ENCODE results near the gene TMC4. TPM values are rescaled to one million over a fixed set of nuclear protein-coding genes. Genes with fewer than 3 reads are reported as not detected.

TMC4 gene
- polyA plus RNA-seq, 1 of the 3 experiments (the other 2 are of a cell fraction): 2.8 TPM

DNA sequence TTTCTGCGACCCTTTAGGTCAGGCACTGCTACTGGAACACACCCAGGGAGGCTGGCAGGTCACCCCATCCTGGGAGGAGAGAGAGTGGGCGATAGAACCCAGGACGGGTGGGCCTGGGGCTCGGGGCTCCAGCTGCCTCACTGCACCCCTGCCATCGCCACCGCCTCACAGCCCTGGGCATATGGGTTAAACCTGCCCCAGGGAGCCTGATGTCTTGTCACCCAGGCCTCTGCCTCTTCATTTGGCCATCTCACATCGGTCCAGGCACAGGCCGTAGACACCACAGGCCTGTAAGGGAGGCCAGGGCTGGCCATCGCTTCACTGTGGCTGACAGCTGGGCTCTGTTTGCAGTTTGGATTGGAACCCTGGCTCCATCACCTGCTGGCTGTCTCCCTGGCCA is 47.2 kb downstream of the TMC4 start:
- Histone ChIP-seq H3K9me3 (no peaks in the 10 kb centered on the region), H3K4me3 (ENCODE audit: low read depth in 2 of 2, low read length in 1 of 2) (no peak overlapping the region), H3F3A (replicated peaks; ENCODE audit: insufficient read depth) (no peaks in the 10 kb centered on the region), H3K27me3 (ENCODE audit: insufficient read depth) (no peaks in the 10 kb centered on the region), H3K27ac (ENCODE audit: low read depth in 2 of 2, low read length in 1 of 2) (no peak overlapping the region), H3K9ac (no peak overlapping the region), H4K20me1 (ENCODE audit: insufficient read depth) (no peaks in the 10 kb centered on the region), H3K9me2 (no peaks in the 10 kb centered on the region), H3K4me2 (no peak overlapping the region), H3K79me2 (ENCODE audit: insufficient read depth) (no peaks in the 10 kb centered on the region), H3K36me3 (replicated peaks in 1 of 2; ENCODE audit: control insufficient read depth in 1 of 2, insufficient read depth in 2 of 2, low read length in 1 of 2) (peaks cover 0 to 70% of the 10 kb centered on the region in 2 experiments), H2AFZ (ENCODE audit: low read depth) (no peak overlapping the region), H3K4me1 (ENCODE audit: control insufficient read depth in 1 of 2, insufficient read depth in 2 of 2, low read depth in 1 of 2, low read length in 1 of 2) (no peaks in the 10 kb centered on the region)
- TF ChIP-seq ELF1 (IDR thresholded peaks at IDR 0.05) (no peak), CHD2 (IDR thresholded peaks at IDR 0.05; ENCODE audit: low read length, partially characterized antibody) (no peak), JUND (IDR thresholded peaks at IDR 0.05) (no peak), GATA2 (CRISPR knock-in tag; IDR thresholded peaks at IDR 0.05) (no peak), YY1 (IDR thresholded peaks at IDR 0.05; ENCODE audit: low read depth) (no peak), NRF1 (IDR thresholded peaks at IDR 0.05; ENCODE audit: low read depth, low read length) (no peak), RAD21 (IDR thresholded peaks at IDR 0.05; ENCODE audit: low read length) (no peak), NFIC (IDR thresholded peaks at IDR 0.05; ENCODE audit: borderline replicate concordance) (no peak), EZH2phosphoT487 (IDR thresholded peaks at IDR 0.05; ENCODE audit: borderline replicate concordance, low read depth) (no peak)
- TF ChIP-seq, protein P1, sequence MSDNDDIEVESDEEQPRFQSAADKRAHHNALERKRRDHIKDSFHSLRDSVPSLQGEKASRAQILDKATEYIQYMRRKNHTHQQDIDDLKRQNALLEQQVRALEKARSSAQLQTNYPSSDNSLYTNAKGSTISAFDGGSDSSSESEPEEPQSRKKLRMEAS (IDR thresholded peaks at IDR 0.05; ENCODE audit: low read depth): no peak
- TF ChIP-seq, protein P2, sequence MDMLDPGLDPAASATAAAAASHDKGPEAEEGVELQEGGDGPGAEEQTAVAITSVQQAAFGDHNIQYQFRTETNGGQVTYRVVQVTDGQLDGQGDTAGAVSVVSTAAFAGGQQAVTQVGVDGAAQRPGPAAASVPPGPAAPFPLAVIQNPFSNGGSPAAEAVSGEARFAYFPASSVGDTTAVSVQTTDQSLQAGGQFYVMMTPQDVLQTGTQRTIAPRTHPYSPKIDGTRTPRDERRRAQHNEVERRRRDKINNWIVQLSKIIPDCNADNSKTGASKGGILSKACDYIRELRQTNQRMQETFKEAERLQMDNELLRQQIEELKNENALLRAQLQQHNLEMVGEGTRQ (IDR thresholded peaks at IDR 0.05; ENCODE audit: borderline replicate concordance, low read depth, low read length): no peak
- TF ChIP-seq, protein P3, sequence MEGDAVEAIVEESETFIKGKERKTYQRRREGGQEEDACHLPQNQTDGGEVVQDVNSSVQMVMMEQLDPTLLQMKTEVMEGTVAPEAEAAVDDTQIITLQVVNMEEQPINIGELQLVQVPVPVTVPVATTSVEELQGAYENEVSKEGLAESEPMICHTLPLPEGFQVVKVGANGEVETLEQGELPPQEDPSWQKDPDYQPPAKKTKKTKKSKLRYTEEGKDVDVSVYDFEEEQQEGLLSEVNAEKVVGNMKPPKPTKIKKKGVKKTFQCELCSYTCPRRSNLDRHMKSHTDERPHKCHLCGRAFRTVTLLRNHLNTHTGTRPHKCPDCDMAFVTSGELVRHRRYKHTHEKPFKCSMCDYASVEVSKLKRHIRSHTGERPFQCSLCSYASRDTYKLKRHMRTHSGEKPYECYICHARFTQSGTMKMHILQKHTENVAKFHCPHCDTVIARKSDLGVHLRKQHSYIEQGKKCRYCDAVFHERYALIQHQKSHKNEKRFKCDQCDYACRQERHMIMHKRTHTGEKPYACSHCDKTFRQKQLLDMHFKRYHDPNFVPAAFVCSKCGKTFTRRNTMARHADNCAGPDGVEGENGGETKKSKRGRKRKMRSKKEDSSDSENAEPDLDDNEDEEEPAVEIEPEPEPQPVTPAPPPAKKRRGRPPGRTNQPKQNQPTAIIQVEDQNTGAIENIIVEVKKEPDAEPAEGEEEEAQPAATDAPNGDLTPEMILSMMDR (IDR thresholded peaks at IDR 0.05): no peak
- TF ChIP-seq, protein P4, sequence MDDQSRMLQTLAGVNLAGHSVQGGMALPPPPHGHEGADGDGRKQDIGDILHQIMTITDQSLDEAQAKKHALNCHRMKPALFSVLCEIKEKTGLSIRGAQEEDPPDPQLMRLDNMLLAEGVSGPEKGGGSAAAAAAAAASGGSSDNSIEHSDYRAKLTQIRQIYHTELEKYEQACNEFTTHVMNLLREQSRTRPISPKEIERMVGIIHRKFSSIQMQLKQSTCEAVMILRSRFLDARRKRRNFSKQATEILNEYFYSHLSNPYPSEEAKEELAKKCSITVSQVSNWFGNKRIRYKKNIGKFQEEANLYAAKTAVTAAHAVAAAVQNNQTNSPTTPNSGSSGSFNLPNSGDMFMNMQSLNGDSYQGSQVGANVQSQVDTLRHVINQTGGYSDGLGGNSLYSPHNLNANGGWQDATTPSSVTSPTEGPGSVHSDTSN (IDR thresholded peaks at IDR 0.05): no peak
- ChIA-PET CTCF (no interaction called here), POLR2A (interaction anchor here (1.1 kb wide), 1 partner anchor 11 kb away, joined by 3 read pairs; the partner anchor contains the start of genes PRPF31 and TFPT)
- no peak for DNase-seq
- WGBS (ENCODE audit: low lambda C conversion rate): 100% methylated on average over 2 of the region's 9 CpGs

DNA sequence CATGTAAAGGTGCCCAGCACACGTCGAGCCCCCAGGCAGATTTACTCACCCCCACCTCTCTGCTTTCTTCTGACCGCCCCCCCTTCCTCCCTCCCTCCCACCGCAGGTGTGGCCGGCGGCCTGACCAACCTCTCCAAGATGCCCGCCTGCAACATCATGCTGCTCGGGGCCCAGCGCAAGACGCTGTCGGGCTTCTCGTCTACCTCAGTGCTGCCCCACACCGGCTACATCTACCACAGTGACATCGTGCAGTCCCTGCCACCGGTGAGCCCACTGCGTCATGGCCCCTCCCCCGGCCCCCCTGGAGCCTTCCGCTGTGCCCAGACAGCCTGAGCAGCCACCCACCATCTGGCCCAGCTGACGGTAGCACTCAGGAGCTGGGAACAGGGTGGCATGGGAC is 48.6 kb downstream of the TMC4 start:
- DNase-seq: no peak
- Histone ChIP-seq H3K4me3 (ENCODE audit: low read depth in 2 of 2, low read length in 1 of 2) (no peak overlapping the region), H3K9ac (no peak overlapping the region), H4K20me1 (ENCODE audit: insufficient read depth) (no peaks in the 10 kb centered on the region), H3K4me2 (no peak overlapping the region), H3K9me2 (no peaks in the 10 kb centered on the region), H3K79me2 (ENCODE audit: insufficient read depth) (no peaks in the 10 kb centered on the region), H3K36me3 (replicated peaks in 1 of 2; ENCODE audit: control insufficient read depth in 1 of 2, insufficient read depth in 2 of 2, low read length in 1 of 2) (peaks cover 11 to 74% of the 10 kb centered on the region in 2 experiments), H3K27ac (ENCODE audit: low read depth in 2 of 2, low read length in 1 of 2) (no peak overlapping the region), H3K27me3 (ENCODE audit: insufficient read depth) (no peaks in the 10 kb centered on the region), H3K9me3 (no peaks in the 10 kb centered on the region), H3K4me1 (ENCODE audit: control insufficient read depth in 1 of 2, insufficient read depth in 2 of 2, low read depth in 1 of 2, low read length in 1 of 2) (no peaks in the 10 kb centered on the region), H3F3A (replicated peaks; ENCODE audit: insufficient read depth) (no peaks in the 10 kb centered on the region), H2AFZ (ENCODE audit: low read depth) (no peak overlapping the region)
- POLR2A ChIA-PET: interaction anchor here (0.7 kb wide), 1 partner anchor 9 kb away, joined by 3 read pairs; the partner anchor contains the start of genes PRPF31 and TFPT
- WGBS (ENCODE audit: low lambda C conversion rate): 90% methylated on average over 14 of the region's 19 CpGs
- CTCF ChIA-PET: no interaction called here
- TF ChIP-seq JUND (IDR thresholded peaks at IDR 0.05) (no peak), FOSL2 (IDR thresholded peaks at IDR 0.05; ENCODE audit: borderline replicate concordance, low read depth) (no peak), TCF12 (IDR thresholded peaks at IDR 0.05) (no peak), SMC3 (IDR thresholded peaks at IDR 0.05; ENCODE audit: low read depth, low read length) (no peak)
- TF ChIP-seq, protein P5, sequence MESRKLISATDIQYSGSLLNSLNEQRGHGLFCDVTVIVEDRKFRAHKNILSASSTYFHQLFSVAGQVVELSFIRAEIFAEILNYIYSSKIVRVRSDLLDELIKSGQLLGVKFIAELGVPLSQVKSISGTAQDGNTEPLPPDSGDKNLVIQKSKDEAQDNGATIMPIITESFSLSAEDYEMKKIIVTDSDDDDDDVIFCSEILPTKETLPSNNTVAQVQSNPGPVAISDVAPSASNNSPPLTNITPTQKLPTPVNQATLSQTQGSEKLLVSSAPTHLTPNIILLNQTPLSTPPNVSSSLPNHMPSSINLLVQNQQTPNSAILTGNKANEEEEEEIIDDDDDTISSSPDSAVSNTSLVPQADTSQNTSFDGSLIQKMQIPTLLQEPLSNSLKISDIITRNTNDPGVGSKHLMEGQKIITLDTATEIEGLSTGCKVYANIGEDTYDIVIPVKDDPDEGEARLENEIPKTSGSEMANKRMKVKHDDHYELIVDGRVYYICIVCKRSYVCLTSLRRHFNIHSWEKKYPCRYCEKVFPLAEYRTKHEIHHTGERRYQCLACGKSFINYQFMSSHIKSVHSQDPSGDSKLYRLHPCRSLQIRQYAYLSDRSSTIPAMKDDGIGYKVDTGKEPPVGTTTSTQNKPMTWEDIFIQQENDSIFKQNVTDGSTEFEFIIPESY (IDR thresholded peaks at IDR 0.05; ENCODE audit: borderline replicate concordance, low read depth): no peak
- TF ChIP-seq, protein P3 (IDR thresholded peaks at IDR 0.05): no peak
- TF ChIP-seq, protein P2 (IDR thresholded peaks at IDR 0.05; ENCODE audit: borderline replicate concordance, low read depth, low read length): no peak
- TF ChIP-seq, protein P4 (IDR thresholded peaks at IDR 0.05): no peak

All from SK-N-SH (cell line).